ENCODE measurements around the gene NOS1AP.

DNA sequence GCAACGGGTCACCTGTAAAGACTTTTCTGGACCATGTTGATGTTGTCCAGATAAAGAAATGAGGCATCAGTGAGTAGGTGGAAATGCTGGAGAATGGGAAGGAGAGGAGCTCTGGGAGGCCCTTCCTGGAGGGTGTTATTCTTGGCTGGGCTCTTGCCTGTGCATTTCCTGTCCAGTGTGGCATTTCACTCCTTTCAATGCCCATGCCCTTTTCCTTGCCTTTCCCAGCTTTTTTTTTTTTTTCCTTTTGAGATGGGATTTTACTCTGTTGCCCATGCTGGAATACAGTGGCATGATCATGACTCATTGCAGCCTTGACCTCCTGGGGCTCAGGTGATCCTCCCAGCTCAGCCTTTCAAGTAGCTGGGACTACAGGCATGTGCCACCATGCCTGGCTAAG lies 11.8 kb downstream of the NOS1AP start:
- TF ChIP-seq, protein P1, sequence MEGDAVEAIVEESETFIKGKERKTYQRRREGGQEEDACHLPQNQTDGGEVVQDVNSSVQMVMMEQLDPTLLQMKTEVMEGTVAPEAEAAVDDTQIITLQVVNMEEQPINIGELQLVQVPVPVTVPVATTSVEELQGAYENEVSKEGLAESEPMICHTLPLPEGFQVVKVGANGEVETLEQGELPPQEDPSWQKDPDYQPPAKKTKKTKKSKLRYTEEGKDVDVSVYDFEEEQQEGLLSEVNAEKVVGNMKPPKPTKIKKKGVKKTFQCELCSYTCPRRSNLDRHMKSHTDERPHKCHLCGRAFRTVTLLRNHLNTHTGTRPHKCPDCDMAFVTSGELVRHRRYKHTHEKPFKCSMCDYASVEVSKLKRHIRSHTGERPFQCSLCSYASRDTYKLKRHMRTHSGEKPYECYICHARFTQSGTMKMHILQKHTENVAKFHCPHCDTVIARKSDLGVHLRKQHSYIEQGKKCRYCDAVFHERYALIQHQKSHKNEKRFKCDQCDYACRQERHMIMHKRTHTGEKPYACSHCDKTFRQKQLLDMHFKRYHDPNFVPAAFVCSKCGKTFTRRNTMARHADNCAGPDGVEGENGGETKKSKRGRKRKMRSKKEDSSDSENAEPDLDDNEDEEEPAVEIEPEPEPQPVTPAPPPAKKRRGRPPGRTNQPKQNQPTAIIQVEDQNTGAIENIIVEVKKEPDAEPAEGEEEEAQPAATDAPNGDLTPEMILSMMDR (IDR thresholded peaks at IDR 0.05): no peak
- TF ChIP-seq POLR2A (IDR thresholded peaks at IDR 0.05): no peak
- no peak for TF ChIP-seq EP300 (IDR thresholded peaks at IDR 0.05)

Data from ovary (tissue), 3 donors.